ENCODE measurements around the gene DMXL1. TPM values are rescaled to one million over a fixed set of nuclear protein-coding genes. Genes with fewer than 3 reads are reported as not detected.

DMXL1 gene
- total RNA-seq, 1 donor from 2014 or later: 76.9 TPM

GRCh38 chr5:119276978-119277377, 206.1 kb downstream of the DMXL1 start:
- H3K36me3 Mint-ChIP-seq (ENCODE audit: low read depth): peaks cover 21% of the 10 kb centered on the region
- peak overlapping the region; percentile 93 for H3K27ac Mint-ChIP-seq
- no peak for DNase-seq
- ATAC-seq (ENCODE audit: low read depth): no peak
- no peak for TF ChIP-seq CTCF (IDR thresholded peaks at IDR 0.05)
- POLR2A ChIA-PET: interaction anchor here (0.6 to 7.2 kb wide), 7 partner anchors 9 to 210 kb away, joined by 3 to 54 read pairs (median 4); no protein-coding TSS in a partner anchor
- H3K9me3 Mint-ChIP-seq: no peaks in the 10 kb centered on the region
- CTCF ChIA-PET: interaction anchor here (1.0 to 1.4 kb wide), 2 partner anchors 38 to 135 kb away, joined by 4 read pairs; no protein-coding TSS in a partner anchor
- H3K4me1 Mint-ChIP-seq: peaks cover 98% of the 10 kb centered on the region
- H3K27me3 Mint-ChIP-seq: no peaks in the 10 kb centered on the region
- intact Hi-C loops (cut with micrococcal nuclease): no loop called here
- H3K4me3 Mint-ChIP-seq: no peak overlapping the region

- intact Hi-C loops (cut with micrococcal nuclease): no loop called here
- ATAC-seq (ENCODE audit: low read depth) (no peak), DNase-seq (no peak)
- Mint-ChIP-seq H3K27me3 (no peaks in the 10 kb centered on the region), H3K27ac (peak overlapping the region; percentile 93), H3K4me3 (peak overlapping the region; percentile 6), H3K9me3 (no peaks in the 10 kb centered on the region), H3K36me3 (ENCODE audit: low read depth) (peaks cover 33% of the 10 kb centered on the region), H3K4me1 (peaks cover 98% of the 10 kb centered on the region)
- TF ChIP-seq CTCF (IDR thresholded peaks at IDR 0.05): no peak
- CTCF ChIA-PET: no interaction called here
- POLR2A ChIA-PET: interaction anchor here (0.8 to 7.2 kb wide), 3 partner anchors 9 to 11 kb away, joined by 4 to 54 read pairs (median 20); no protein-coding TSS in a partner anchor
These were observed 208.2 kb downstream of the DMXL1 start for GRCh38 chr5:119279093-119279492.

- intact Hi-C loops (cut with micrococcal nuclease): no loop called here
- Mint-ChIP-seq H3K36me3 (ENCODE audit: low read depth) (peaks cover 34% of the 10 kb centered on the region), H3K9me3 (no peaks in the 10 kb centered on the region), H3K27me3 (no peaks in the 10 kb centered on the region), H3K4me3 (no peak overlapping the region), H3K4me1 (peaks cover 98% of the 10 kb centered on the region), H3K27ac (peak overlapping the region; percentile 46)
- ChIA-PET CTCF (interaction anchor here (0.7 to 1.6 kb wide), 2 partner anchors 35 to 292 kb away, joined by 3 to 4 read pairs; partner anchors contain the start of gene DTWD2), POLR2A (no interaction called here)
- no peak for ATAC-seq (ENCODE audit: low read depth)
- no peak for DNase-seq
- no peak for TF ChIP-seq CTCF (IDR thresholded peaks at IDR 0.05)
These were observed 209.5 kb downstream of the DMXL1 start for GRCh38 chr5:119280380-119280779.

- H3K9me3 Mint-ChIP-seq: no peaks in the 10 kb centered on the region
- H3K27me3 Mint-ChIP-seq: no peaks in the 10 kb centered on the region
- DNase-seq (no peak), ATAC-seq (ENCODE audit: low read depth) (no peak)
- H3K36me3 Mint-ChIP-seq (ENCODE audit: low read depth): peaks cover 32% of the 10 kb centered on the region
- POLR2A ChIA-PET: no interaction called here
- no peak overlapping the region for H3K4me3 Mint-ChIP-seq
- H3K4me1 Mint-ChIP-seq: peaks cover 100% of the 10 kb centered on the region
- CTCF ChIA-PET: no interaction called here
- no peak for TF ChIP-seq CTCF (IDR thresholded peaks at IDR 0.05)
- intact Hi-C loops (cut with micrococcal nuclease): loop anchor here (2.0 kb wide), 1 partner anchor 14 kb away; no protein-coding TSS in a partner anchor
- H3K27ac Mint-ChIP-seq: peak overlapping the region; percentile 51
These were observed 211.7 kb downstream of the DMXL1 start for GRCh38 chr5:119282628-119283027.

- Mint-ChIP-seq H3K9me3 (no peaks in the 10 kb centered on the region), H3K36me3 (ENCODE audit: low read depth) (peaks cover 32% of the 10 kb centered on the region), H3K4me3 (peak overlapping the region; percentile 50), H3K27me3 (no peaks in the 10 kb centered on the region), H3K27ac (peak overlapping the region; percentile 51), H3K4me1 (peaks cover 100% of the 10 kb centered on the region)
- CTCF ChIA-PET: interaction anchor here (1.0 to 1.3 kb wide), 3 partner anchors 31 to 295 kb away, joined by 3 to 5 read pairs (median 3); partner anchors contain the start of gene DTWD2
- ATAC-seq (ENCODE audit: low read depth) (no peak), DNase-seq (no peak)
- TF ChIP-seq CTCF (IDR thresholded peaks at IDR 0.05): no peak
- intact Hi-C loops (cut with micrococcal nuclease): no loop called here
- POLR2A ChIA-PET: interaction anchor here (0.6 to 1.6 kb wide), 5 partner anchors 9 to 80 kb away, joined by 3 to 7 read pairs (median 4); no protein-coding TSS in a partner anchor
These were observed 213.1 kb downstream of the DMXL1 start for GRCh38 chr5:119284031-119284430.

Measured in activated B cell treated with CpG ODN at 0.5 μM for 24 hours (primary cell).